ENCODE measurements around the gene PSAP.

The PSAP gene

DNA sequence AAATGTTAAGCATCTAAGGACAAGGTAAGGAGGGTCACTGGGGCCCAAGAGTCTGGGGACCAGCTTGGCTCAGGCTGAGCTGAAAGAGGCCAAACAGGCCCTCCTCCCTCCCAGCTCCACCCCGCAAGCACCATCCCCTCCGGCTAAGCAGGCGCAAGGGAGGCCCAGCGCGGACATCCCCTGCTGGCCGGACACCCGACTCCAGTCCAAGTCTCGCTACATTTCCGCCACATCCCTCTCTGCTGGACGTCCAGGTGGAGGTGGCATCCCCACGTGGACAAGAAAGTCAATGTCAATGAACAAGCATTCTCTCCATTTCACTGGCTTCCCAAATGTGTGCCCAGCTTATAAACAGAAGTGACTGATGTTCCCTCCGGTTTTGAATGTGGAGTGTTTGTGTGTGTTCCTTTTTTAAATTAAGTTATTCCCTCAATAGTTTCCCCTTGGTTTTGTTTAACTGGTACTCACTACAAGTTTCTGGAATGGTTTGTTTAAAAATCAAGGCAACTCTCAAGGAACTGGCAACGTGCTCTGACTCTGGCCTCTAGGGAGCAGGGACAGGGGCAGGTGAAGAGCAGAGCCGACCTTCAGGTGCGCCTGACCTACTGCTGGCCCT is 35.4 kb downstream of the PSAP start:
- TF ChIP-seq, protein P1, sequence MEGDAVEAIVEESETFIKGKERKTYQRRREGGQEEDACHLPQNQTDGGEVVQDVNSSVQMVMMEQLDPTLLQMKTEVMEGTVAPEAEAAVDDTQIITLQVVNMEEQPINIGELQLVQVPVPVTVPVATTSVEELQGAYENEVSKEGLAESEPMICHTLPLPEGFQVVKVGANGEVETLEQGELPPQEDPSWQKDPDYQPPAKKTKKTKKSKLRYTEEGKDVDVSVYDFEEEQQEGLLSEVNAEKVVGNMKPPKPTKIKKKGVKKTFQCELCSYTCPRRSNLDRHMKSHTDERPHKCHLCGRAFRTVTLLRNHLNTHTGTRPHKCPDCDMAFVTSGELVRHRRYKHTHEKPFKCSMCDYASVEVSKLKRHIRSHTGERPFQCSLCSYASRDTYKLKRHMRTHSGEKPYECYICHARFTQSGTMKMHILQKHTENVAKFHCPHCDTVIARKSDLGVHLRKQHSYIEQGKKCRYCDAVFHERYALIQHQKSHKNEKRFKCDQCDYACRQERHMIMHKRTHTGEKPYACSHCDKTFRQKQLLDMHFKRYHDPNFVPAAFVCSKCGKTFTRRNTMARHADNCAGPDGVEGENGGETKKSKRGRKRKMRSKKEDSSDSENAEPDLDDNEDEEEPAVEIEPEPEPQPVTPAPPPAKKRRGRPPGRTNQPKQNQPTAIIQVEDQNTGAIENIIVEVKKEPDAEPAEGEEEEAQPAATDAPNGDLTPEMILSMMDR (IDR thresholded peaks at IDR 0.05; ENCODE audit: extremely low read depth, insufficient read depth, missing control alignments), result no peak
- no peak for DNase-seq (ENCODE audit: low spot score)
- in situ Hi-C loops (cut with MboI; ENCODE audit: low pct_unique_long_range_greater_than_20kb, low sequenced_read_pairs, unreplicated experiment), result no loop called here

DNA sequence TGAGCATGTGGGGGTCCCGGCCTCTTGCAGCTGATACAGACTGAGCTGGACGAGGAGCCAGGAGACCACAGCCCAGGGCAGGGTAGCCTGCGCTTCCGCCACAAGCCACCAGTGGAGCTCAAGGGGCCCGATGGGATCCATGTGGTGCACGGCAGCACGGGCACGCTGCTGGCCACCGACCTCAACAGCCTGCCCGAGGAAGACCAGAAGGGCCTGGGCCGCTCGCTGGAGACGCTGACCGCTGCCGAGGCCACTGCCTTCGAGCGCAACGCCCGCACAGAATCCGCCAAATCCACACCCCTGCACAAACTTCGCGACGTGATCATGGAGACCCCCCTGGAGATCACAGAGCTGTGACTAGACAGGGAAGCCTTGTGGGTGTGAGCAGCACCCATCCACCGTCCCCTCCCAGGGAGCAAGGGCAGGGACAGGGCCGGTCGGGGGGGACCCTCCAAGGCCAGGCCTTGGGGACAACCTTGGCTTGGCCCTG is 36.1 kb downstream of the PSAP start:
- no peak for DNase-seq (ENCODE audit: low spot score)
- in situ Hi-C loops (cut with MboI; ENCODE audit: low pct_unique_long_range_greater_than_20kb, low sequenced_read_pairs, unreplicated experiment), result no loop called here
- TF ChIP-seq, protein P1 (IDR thresholded peaks at IDR 0.05; ENCODE audit: extremely low read depth, insufficient read depth, missing control alignments), result no peak

DNA sequence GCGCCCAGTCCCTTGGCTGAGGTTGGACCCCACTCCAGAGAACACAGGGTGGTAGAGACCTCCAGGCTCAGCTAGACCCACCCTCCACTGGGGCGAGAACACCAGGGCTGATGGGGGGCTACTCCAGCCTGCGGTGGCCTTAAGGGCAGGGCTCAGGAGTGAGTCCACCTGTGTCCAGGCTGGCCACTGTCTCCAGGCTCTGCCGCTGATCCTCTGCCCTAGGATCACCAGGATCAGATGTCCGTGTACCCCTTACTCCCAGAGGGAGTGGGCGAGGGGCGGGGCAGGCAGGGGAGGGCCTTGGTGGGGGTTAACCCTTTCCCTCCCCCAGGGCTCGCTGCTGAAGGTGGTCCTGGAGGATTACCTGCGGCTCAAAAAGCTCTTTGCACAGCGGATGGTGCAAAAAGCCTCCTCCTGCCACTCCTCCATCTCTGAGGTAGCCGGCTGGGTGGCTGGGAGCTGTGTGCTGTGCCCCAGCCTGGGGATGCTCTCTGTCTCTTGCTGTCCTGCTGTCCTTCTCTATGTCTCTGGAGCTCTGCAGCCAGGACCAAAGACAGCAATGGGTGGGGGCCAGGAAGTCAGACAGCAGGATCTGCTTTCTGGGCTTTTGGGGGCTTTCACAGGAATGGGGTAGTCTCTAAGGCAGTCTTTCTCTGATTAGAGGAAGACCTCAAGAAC is 38.0 kb downstream of the PSAP start:
- in situ Hi-C loops (cut with MboI; ENCODE audit: low pct_unique_long_range_greater_than_20kb, low sequenced_read_pairs, unreplicated experiment), result no loop called here
- TF ChIP-seq, protein P1 (IDR thresholded peaks at IDR 0.05; ENCODE audit: extremely low read depth, insufficient read depth, missing control alignments), result no peak
- DNase-seq (ENCODE audit: low spot score), result no peak

DNA sequence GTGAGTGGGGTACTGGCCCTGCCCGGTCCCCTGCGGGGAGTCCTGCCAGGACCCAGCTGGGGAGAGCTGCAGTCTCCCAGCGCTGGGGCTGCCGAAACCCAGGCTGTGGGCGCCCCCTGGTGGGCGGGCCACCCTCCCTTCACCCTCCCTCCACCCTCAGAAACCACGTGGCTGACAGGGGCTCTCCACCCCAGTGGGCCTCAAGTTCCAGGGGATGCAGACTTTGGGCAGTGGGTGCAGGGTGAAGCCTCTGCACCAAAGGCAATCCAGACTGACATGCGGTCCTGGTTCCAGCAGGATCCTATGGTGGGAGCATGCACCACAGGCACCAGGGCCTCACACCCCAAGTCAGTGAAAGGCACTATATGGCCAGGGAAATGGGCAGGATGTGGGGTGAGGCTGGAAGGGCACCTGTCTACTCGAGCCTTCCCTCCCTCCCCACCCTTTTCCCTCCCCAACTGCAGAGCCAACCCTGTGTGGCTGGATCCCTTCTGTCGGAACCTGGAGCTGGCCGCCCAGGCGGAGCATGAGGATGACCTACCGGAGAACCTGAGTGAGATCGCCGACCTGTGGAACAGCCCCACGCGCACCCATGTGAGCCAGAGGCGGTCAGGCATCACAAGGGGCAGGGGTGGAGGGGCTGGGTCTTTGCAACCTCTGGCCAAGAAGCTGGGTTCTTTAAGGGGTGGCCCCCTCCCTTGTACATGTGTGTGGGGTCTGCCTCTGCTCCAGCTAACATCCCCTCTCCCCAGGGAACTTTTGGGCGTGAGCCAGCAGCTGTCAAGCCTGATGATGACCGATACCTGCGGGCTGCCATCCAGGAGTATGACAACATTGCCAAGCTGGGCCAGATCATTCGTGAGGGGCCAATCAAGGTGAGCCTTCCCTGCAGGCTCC is 38.8 kb downstream of the PSAP start:
- DNase-seq (ENCODE audit: low spot score), result peak; percentile 88
- in situ Hi-C loops (cut with MboI; ENCODE audit: low pct_unique_long_range_greater_than_20kb, low sequenced_read_pairs, unreplicated experiment), result no loop called here
- TF ChIP-seq, protein P1 (IDR thresholded peaks at IDR 0.05; ENCODE audit: extremely low read depth, insufficient read depth, missing control alignments), result peak; percentile 82

DNA sequence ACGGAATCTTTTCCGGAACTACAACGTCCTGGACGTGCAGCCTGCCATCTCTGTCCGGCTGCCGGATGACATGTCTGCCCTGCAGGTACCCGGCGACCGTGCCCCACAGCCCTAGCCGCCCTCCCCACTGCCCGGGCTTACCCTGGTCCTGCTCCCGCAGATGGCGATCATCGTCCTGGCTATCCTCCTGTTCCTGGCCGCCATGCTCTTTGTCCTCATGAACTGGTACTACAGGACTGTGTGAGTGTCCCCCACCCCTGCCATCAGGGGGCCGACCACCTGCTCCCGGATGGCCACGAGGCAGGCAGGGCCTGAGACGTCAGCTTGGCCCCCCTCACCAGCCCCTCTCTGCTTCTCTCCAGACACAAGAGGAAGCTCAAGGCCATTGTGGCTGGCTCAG is 39.7 kb downstream of the PSAP start:
- TF ChIP-seq, protein P1 (IDR thresholded peaks at IDR 0.05; ENCODE audit: extremely low read depth, insufficient read depth, missing control alignments), result no peak
- in situ Hi-C loops (cut with MboI; ENCODE audit: low pct_unique_long_range_greater_than_20kb, low sequenced_read_pairs, unreplicated experiment), result no loop called here
- DNase-seq (ENCODE audit: low spot score), result no peak

DNA sequence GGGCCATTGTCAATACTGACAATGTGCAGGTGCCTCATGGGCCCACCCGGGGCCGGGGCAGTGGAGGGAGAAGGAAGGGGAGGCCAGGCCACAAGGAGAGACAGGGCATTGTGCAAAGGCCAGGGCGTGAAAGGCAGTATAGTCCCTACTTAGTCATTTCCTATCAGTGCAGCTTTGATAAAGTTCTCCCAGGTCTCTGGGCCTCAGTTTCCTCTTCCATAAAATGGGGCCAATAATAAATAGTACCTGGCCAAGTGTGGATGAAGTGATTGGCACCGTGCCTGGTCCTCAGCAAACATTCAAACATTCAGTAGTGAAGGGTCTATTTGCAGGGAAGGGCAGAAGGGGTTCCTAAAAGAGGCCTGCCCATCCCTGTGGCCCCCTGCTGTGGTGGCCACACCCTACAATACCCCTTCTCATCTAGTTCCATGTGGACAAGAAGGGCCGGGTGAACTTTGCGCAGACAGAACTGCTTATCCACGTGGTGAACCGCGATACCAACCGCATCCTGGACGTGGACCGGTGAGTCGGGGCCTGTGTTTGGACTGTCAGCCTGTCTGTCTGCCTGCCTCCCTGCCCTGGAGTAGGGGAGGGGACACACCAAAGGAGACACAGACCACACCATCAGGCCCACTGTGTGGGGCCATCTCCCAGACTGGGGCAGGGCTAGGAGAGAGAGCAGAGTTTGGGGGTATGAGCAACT is 40.9 kb downstream of the PSAP start:
- TF ChIP-seq, protein P1 (IDR thresholded peaks at IDR 0.05; ENCODE audit: extremely low read depth, insufficient read depth, missing control alignments), result no peak
- in situ Hi-C loops (cut with MboI; ENCODE audit: low pct_unique_long_range_greater_than_20kb, low sequenced_read_pairs, unreplicated experiment), result no loop called here
- DNase-seq (ENCODE audit: low spot score), result no peak

All from GM13977 (cell line).